UCSD-AML1 (cell line): ENCODE measurements around the gene CAPZB.
A peak's percentile ranks its signal among the peaks of the same experiment; 100 is the strongest.

Source experiments
- DNase-seq: peaks from one replicate; lab custom pipeline; 2025; ENCODE audit not compliant: unreplicated experiment; lab: John Stamatoyannopoulos, UW

The CAPZB gene

DNA sequence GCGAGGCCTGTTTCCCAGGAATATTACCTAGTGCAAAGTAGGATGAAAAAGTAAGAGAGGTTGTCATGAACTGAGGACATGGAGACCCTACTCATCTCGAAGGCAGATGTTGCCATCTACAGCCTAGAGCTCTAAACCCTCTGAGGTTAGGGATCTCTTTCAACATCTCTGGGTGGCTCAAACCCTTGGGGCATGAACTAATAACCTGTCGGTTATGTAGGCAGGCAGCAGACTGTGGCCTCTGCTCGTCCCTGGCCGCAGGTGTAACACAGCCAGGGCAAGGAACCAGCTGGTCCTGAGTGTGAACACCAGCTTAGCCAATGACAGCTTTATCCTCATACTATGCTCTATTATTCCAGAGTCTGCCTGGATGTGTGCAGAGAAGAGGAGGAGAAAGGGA is 13.2 kb downstream of the CAPZB start:
- DNase-seq: no peak

DNA sequence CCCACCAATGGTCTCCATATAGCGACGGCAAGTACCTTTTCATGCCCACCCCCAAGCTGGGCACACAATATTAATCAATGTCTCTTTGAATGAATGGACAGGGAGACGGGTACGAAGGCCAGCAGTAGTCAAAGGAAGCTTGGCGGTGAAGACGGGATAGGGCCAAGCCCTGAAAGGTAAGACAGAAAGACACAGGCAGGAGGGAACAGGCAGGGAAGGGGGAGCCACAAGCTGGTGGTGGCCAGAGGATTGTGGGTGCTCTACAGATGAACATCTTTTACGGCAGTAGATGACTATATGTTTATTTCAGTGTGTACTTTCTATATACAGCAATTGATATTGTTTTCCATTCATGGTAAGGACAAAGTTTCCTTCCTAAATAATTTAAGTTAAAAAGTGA is 16.3 kb downstream of the CAPZB start:
- no peak for DNase-seq

DNA sequence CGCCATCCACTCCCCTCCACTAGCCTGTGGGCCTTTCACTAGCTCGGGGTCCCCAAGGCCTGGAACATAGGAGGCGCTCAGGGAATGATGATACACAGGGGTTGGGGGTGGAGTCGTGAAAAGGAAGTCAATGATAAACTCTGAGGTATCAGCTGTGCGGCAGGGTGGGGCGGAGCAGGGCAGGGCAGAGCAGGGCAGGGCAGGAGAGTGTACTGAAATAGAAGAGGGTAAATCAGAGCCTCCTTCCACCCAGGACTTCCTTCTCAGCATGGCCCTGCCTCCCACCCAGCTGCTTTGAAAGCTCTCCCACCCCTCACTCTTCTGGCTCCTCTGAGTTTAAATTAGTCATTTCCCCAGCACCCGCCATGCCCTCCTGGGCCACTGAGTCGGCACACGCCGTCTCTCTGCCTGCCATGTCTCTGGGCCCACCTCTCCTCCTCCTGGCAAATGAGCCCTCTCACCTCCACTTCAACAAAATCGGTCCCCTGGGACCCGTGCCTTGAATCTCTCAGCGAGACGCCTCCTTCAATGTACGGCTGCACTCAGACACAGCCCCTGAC is 16.9 kb downstream of the CAPZB start:
- DNase-seq: no peak

DNA sequence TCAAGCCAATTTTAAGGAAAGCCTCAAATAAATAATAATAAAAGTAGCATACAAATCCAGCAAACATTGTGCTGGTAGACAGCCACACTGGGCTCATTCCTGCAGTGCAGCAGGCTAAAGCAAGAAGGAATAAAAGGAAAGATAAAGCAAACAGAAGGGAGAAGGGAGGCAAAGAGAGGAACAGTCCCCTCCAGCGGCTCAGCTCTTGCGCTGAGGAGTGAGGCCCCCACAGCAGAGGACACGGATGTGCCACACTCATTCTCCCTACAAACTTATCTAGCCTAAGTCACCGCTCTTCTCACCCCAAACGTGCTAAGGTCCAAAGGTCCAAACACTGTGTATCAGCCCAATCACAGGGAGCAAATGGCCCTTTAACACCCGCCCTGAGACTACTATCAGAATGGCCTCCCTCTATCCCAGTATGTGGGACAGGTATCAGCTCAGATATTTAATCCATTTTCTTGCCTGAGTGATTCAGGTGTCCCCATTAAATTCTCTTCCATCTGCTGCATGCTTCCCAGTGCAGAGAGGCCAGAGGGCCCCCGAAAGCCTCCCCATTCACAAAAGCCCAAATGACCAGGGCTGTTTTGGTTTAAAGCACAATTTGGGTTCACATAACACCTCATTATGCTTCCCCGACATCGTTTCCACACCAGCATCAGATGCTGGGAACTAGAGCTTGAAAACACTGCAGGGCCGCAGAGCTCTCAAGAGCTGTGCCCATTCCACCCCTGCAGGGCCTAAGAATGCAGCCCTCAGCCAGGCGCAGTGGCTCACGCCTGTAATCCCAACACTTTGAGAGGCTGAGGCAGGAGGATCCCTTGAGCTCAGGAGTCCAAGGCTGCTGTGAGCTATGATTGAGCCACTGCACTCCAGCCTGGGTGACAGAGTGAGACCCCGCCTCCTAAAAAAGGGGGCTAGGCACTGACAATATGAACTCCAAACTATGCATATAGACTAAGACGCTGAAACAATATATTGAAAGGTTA is 17.8 kb downstream of the CAPZB start:
- DNase-seq: no peak

DNA sequence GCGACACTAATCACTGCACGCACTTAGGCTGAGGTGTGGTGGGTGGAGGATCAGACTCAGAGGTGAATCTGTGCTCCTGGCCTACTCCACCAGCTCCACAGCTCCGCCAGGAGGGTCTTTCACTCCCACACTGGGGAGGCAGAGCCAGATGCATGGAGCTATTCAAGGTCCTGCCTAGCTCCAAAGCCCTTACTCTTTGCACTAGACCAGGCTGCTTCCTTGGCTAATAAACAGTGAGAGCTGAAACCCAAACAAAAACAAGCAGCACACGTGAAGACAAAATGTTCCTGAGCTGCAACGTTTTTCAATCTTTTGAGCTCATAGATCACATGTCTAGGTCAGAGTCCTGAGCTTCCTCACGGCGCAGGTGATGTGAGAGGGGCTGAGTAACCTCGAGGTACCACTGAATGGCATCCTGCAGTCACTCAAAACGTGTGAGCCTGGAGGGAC is 19.2 kb downstream of the CAPZB start:
- DNase-seq: no peak

DNA sequence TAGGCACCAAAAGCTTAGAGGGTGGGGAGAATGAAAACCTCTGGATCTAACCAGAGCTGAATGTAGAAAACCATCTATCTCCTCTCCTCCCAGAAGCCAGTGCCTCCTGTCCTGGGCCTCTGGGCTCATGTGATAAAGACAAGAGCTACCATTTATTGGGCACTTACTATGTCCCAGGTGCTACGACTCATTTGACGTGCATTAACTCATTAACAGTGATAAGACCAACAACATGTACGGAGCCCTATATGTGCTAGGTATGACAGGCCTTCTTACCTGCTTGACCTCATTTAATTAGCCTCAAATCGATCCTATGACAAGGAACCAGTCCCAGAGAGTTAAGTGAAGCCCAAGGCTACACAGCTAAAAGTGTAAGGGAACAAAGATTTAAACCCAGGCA is 19.7 kb downstream of the CAPZB start:
- DNase-seq: no peak

DNA sequence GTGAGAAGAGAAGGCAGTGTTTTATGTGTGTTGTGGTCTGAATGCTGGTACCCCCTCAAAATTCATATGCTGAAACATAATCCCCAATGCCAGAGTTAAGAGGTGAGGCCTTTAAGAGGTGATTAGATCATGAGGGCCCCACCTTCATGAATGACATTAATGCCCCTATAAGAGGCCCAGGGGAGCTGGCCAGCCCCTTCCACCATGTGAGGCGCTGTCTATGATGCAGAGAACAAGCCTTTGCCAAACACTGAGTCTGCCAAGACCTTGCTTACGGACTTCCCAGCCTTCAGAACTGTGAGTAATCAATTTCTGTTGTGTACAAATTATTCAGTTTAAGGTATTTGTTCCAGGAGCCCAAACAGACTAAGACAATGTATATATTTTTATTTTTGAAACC is 20.2 kb downstream of the CAPZB start:
- DNase-seq: no peak

DNA sequence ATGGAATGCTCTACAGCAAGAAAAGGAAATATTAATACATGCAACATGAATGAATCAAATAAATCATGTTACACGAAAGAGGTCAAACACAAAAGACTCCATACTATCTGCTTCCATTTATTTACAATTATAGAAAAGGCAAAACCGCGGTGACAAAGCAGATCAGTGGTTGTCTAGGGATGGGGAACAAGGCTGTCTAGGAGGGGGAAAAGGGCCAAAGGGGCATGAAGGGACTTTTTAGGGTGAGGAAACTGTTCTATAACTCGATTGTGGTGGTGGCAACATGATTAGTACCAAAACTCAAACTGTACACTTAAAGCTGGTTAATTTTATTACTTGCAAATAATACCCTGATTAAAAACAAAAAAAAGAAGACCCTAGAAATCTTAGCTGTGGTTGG is 20.6 kb downstream of the CAPZB start:
- DNase-seq: no peak

DNA sequence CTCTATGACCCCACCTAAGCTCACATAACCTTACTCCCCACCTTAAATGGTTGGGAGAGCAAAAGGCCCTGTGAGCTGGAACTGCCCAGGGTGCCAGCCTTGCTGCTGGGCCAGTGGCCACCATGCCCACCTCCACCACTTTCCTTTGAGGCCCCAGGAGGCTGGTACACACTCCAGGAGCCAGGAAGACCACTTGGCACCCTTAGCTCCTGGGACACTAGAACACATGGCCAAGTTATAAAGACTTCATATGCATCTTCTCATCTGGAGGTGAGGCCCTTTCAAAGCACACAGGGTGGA is 21.9 kb downstream of the CAPZB start:
- no peak for DNase-seq

DNA sequence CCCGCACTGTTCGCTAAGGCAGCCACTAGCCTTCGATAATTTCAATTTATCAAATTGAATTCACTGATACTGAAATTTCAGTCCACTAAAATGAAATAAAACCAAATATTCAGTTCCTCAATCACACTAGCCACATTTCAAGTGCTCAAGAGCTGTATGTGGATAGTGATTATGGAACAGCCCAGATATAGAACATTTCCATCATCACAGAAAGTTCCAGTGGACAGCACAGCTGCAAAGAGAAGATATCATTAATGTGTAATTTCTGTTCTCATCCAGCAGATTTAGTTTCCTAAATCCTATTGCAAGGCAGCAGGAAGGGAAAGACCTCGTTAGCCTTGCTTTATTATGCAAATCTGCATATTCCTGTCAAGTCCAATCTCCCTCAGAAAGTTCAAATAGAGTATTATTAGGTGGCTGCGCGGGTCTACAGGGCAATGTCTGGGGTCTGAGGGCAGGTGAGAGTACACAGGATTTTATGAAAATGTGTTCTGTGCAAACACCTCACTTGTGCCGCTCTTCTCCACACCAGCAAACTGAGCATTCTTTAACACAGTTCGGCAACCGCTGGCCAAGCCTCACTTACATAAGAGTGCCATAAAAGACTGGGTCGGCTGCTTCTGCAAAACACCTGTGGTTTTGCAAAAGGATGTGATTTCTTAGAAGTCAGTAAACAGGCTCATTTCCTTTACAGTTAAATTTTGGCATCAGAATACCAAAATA is 22.4 kb downstream of the CAPZB start:
- DNase-seq: no peak

DNA sequence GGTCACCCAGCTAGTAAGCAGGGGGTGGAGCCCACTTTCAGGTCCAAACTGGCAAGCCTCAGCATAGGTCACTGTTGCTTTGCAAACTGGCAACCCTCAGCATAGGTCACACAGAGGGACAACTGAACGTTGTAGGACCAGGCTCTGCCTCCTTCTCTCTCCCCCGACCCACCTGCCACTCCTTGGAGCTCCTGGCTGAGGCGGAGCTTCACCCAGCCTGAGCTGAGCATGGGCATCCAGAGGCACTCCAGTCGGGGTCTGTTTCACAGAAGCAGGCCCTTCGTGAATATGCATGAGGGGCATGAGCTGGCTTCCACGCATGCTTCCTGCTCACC is 24.2 kb downstream of the CAPZB start:
- DNase-seq: no peak

DNA sequence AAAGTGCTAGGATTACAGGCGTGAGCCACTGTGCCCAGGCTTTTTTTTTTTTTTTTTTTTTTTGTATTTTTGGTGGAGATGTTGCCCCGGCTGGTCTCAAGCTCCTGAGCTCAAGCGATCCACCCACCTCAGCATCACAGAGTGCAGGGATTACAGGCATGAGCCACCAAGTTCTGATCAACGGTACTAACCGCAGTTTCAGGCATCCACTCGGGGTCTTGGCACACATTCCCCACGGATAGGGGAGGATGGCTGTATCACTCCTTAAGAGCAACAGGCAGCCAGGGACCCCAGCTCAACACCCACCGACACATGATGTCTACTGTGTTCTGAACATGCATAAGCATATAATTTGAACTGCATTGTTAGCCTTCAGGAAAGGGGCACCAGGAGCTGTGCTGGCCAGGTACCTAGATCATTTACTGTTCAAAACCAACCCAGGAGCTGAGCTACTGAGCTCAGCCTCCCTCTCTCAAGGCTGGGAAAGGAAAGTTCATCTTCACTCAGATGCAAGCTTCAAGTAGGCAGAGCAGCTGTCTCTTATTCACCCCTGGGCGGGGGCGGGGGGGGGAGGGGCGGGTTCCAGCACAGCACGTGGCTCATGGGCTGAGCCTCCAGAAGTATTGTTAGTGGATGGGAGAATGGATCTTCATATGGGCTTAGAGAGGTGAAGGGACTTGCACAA is 24.7 kb downstream of the CAPZB start:
- no peak for DNase-seq

DNA sequence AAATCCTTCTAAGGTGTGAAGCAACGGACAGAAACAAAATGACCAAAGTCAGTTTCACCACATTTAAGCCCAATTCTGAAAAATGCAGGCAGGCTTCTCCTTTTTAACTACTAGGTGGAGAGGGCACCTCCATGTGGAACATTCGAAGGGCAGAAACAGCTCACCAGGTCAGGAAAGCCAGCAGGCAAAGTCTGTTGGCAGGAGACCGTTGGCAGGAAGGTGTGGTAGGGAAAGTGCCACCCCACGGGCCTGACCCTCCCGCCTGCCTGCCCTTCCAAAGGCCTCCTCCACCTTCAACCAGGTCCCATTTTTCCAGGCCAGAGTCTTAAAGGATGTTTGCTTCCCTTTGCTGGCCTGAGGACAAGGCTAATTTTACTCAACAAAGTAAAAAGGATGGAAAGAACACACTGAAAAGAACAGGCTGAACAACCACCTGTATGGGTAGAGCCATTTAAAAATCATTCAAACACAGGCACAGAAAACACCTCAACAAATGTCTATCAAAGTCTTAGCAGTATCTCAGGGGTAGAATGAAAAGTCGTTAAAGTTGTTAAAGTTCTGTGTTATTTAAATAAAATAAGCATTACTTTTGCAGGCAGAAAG is 26.4 kb downstream of the CAPZB start:
- DNase-seq: no peak

DNA sequence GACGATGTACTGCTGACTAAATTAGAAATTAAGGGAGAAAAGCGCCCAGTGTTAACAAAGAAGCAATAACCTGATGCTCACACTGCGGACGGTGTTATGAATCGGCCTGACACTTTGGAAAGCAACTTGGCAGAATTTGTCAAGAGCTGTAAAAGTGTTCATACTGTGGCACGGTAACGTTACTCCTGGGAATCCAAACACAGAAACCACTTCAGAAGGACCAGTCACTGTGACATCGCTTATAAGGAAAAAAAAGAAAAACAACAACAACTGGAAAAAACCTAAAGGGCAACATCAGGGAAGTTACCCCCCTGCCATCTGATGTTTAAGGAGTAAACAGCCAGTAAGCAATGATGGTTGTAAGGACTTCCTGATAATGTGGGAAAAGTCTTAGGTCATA is 27.7 kb downstream of the CAPZB start:
- no peak for DNase-seq

DNA sequence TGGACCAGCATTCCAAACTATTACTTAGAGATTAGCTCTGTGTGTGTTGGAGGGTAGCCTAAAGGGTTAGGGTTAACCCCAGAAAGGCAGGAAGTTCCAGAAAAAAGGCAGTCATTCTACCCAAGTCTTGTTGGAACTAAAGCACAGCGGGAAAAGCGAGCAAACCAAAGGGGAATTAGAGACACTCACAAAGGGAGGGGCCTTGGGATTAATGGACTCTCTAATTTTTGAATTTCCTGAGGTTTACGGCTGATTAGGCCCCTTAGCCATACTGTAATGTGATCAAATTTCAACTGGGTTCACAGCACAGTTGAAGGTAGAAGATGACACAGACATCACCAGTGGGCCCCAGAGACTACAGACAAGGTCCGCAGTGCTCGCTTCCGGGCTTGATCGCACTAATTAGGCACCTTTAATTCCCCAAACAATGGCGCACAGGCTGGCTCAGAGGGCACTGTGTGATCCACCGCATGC is 28.3 kb downstream of the CAPZB start:
- DNase-seq: no peak

DNA sequence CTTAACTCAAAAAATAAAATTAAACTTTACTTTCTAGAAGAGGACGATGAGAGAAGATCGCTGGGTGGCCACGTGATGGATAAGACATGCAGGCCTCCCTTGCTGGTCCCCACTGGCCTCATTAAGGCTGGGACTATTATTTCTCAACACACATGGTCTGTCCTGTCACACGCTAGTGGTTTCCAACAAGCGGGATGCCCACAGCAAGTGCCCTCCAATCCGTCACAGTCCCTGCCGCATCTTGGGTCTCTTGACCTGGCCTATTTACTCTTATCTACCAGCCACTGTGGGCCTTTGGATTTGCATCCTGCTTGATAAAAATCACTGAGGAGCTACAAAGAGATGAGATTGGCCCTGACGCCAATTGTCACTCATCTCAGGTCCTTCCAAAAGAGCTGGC is 30.0 kb downstream of the CAPZB start:
- DNase-seq: no peak

DNA sequence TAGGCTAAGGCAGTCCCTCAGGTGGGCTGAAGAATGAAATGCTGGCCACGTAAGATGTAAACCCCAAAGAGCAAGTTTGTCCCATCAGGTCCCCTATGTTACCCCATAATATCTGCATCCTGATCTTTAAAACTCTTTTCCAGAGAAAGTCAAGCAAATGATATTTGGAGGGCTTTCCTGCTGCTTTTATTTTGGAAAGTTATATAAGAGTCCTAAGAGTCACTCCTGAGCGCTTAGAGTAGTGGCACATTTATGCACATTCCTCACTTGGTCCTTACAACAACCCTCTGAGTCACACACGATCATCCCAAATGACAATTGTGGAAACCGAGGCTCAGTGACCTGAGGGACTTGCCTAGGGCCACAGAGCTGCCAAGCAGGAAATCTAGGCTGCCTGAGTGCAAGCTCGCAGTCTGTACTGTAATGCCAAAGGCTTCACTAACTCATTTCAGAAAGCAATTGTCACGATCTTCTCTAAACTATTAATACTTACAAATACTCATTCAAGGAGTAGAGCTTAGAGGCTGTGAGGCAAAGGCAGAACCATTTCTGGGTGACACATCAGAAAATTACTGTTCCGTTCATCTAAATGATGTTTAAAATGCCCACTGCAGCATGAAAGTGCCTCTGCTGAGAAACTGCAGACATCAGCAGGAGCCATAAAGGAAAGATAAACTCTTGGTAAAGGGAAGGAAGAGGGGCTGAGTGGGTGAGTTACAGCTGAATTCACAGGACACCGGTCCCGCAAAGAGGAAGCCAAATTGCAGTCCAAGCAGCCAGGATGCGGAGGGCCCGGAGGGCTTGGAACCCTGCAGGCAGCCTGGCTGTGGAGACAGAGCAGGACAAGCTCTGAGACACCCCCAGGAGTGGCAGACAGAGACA is 30.8 kb downstream of the CAPZB start:
- DNase-seq: peak; percentile 47

DNA sequence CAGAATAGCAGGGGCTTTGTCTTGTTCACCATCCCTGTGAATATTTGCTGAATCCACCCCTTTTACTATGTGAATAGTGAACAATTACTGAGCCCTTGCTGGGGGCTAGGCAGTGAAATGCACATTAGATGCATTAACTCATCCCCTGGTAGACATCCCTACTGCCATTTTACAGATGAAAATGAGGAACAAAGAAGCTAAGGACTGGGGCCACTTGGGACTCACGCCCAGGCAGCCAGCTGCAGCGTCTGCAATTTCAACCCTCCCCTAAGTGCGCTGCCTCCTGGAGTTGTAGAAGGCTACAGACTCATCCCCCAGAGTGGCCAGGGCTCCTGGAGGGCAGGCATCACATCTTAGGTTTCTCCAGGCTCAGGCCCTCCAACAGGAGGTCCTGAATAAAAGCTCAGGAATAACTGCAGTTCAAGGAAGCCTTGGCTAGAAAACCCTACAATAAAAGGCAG is 31.6 kb downstream of the CAPZB start:
- DNase-seq: no peak

DNA sequence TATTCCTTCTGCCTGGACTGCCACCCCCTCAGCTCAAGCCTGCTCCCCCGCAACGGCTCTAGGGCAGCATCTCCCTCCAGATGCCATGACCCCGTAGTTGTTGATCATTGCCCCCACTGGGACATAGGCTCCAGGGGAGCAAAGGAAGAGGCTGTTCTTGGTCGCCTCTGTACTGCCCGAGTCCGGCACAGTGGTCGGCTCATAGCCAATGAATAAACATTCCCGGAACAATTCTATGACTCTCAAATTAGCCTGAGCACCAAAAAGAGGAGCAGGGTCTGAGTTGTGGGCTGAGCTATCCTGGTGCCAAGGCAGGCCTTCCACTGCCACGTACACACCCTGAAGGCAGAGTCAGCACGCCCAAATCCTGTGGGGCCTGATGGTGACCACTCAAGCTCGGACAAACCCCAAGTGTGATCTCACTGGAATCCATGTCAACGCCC is 33.1 kb downstream of the CAPZB start:
- no peak for DNase-seq
